Astrocyte of the spinal cord (primary cell): ENCODE measurements around the gene CAD.
"Not testable (repeated sequence)": the region's sequence is repeated elsewhere in the genome, so short reads cannot be mapped to it uniquely, and the experiment has no call there.

Experiments
- DNase-seq: peaks from one replicate; pipeline ENCODE4 v3.0.0; 2011; ENCODE audit warnings: low read depth, low spot score
- H3K4me3 ChIP-seq: 2 replicates; pipeline ENCODE4 v1.5.1; 2011; ENCODE audit warnings: low read depth, mild to moderate bottlenecking, low read length, moderate library complexity
- CTCF ChIP-seq: IDR thresholded peaks from 2 replicates; pipeline ENCODE4 v1.5.1; 2012; ENCODE audit warnings: low read depth, mild to moderate bottlenecking, low read length, inconsistent platforms
- in situ Hi-C: cut with HindIII; loops from 2 replicates; pipeline ENCODE4 v1.10.0; 2017; ENCODE audit warnings: low sequenced_read_pairs

Gene CAD

GRCh38 chr2:27217173-27218121, at the start of gene CAD:
Gene CAD, plus strand, starts transcription at chr2:27217369. Its CDS starts 183 bp downstream, at chr2:27217552.
- TF ChIP-seq CTCF, result no peak
- DNase-seq, result peak; percentile 86
- H3K4me3 ChIP-seq, result peak within 1 kb of the TSS; percentile 80
- in situ Hi-C loops, result no loop called here

- no peak overlapping the region for H3K4me3 ChIP-seq
- in situ Hi-C loops, result no loop called here
- no peak for DNase-seq
- no peak for TF ChIP-seq CTCF
These were observed 46.4 kb upstream of the CAD start for GRCh38 chr2:27170581-27171337.

GRCh38 chr2:27171351-27171848, 45.8 kb upstream of the CAD start:
- no peak overlapping the region for H3K4me3 ChIP-seq
- no peak for DNase-seq
- in situ Hi-C loops, result no loop called here
- no peak for TF ChIP-seq CTCF

GRCh38 chr2:27174638-27175037, 42.5 kb upstream of the CAD start:
- in situ Hi-C loops, result no loop called here

GRCh38 chr2:27175330-27175729, 41.8 kb upstream of the CAD start:
- no peak overlapping the region for H3K4me3 ChIP-seq
- in situ Hi-C loops, result no loop called here
- DNase-seq, result no peak
- no peak for TF ChIP-seq CTCF

More at GRCh38 chr2:27174638-27175037, 42.5 kb upstream of the CAD start:
- no peak overlapping the region for H3K4me3 ChIP-seq
- no peak for DNase-seq
- no peak for TF ChIP-seq CTCF

- H3K4me3 ChIP-seq, in situ Hi-C loops, DNase-seq: not testable (repeated sequence)
These were observed 41.4 kb upstream of the CAD start for GRCh38 chr2:27175781-27176180.
